ENCODE results near the gene SV2C.

GRCh38 chr5:76106149-76106548, 23.0 kb downstream of the SV2C start:
- no peak for TF ChIP-seq CTCF (IDR thresholded peaks at IDR 0.05)
- TF ChIP-seq POLR2A (IDR thresholded peaks at IDR 0.05), result no peak
